K562 (cell line): Measurements from ENCODE around the gene FBXW9. TPM values are rescaled to one million over a fixed set of nuclear protein-coding genes. Genes with fewer than 3 reads are reported as not detected.

Experiments
- BRD9 ChIP-seq: fragments of 450-650 bp; IDR thresholded peaks from 2 replicates; pipeline ENCODE4 v1.6.1; 2018; ENCODE audit warnings: low read depth; ENCODE audit not compliant: partially characterized antibody
- CBFA2T2 ChIP-seq: fragments of 450-650 bp; conservative IDR thresholded peaks from 2 replicates; pipeline ENCODE4 v1.6.1; 2017; ENCODE audit warnings: mild to moderate bottlenecking
- ETV1 ChIP-seq: fragments of 450-650 bp; conservative IDR thresholded peaks from 2 replicates; pipeline ENCODE4 v1.6.1; 2016; ENCODE audit warnings: missing genetic modification characterization, control low read depth, low read depth, missing compliant biosample characterization
- GABPA ChIP-seq: fragments of 200-800 bp; sonication (Bioruptor generic); conservative IDR thresholded peaks from 2 replicates; pipeline ENCODE4 v1.6.1; 2016; ENCODE audit warnings: low read depth, missing genetic modification characterization, missing compliant biosample characterization
- KAT8 ChIP-seq: fragments of 450-650 bp; IDR thresholded peaks from 2 replicates; pipeline ENCODE4 v1.6.1; 2016; ENCODE audit warnings: low read depth, mild to moderate bottlenecking
- KDM4B ChIP-seq, 2 experiments: fragments of 450-650 bp in 1 of 2; sonication (generic) in 1 of 2; IDR thresholded peaks; 2 replicates each; pipeline ENCODE4 v1.6.1; 2016 to 2017; ENCODE audit warnings: borderline replicate concordance in 2 of 2, antibody characterized with exemption in 1 of 2, low read depth in 1 of 2, mild to moderate bottlenecking in 1 of 2
- MYBL2 ChIP-seq, 2 experiments: fragments of 450-650 bp in 1 of 2; sonication (generic) in 1 of 2; formaldehyde crosslinking in 1 of 2; IDR thresholded peaks; 2 replicates each; pipeline versions ENCODE4 v1.6.1 to v1.8.1; 2017 to 2022; ENCODE audit warnings: borderline replicate concordance in 1 of 2, inconsistent platforms in 1 of 2, low read depth in 1 of 2, mild to moderate bottlenecking in 1 of 2, missing genetic modification reagents in 1 of 2, moderate library complexity in 1 of 2
- NFIC ChIP-seq: fragments of 450-650 bp; IDR thresholded peaks from 2 replicates; pipeline ENCODE4 v1.6.1; 2017; ENCODE audit warnings: mild to moderate bottlenecking, inconsistent platforms
- NONO ChIP-seq, 2 experiments: fragments of 200-400 bp in 1 of 2; fragments of 450-650 bp in 1 of 2; formaldehyde crosslinking in 1 of 2; IDR thresholded peaks; 2 replicates each; pipeline ENCODE4 v1.6.1; 2017; ENCODE audit warnings: low read depth in 2 of 2, mild to moderate bottlenecking in 2 of 2, moderate library complexity in 2 of 2, low read length in 1 of 2
- NR2C2 ChIP-seq, 2 experiments: fragments of 200-800 bp in 1 of 2; sonication (Bioruptor generic) in 1 of 2; sonication (generic) in 1 of 2; formaldehyde crosslinking in 1 of 2; IDR thresholded peaks; 2 replicates each; pipeline versions ENCODE4 v1.6.1 to v1.8.0; 2016 to 2022; ENCODE audit warnings: mild to moderate bottlenecking in 1 of 2, missing compliant biosample characterization in 1 of 2, missing genetic modification characterization in 1 of 2, missing genetic modification reagents in 1 of 2
- SAP30 ChIP-seq: fragments of 200-600 bp; sonication (generic); IDR thresholded peaks from 2 replicates; pipeline ENCODE4 v1.6.1; 2012; ENCODE audit warnings: borderline replicate concordance, low read depth, mild to moderate bottlenecking, moderate library complexity, low read length, control low read depth, inconsistent platforms; ENCODE audit not compliant: insufficient read depth, poor library complexity, severe bottlenecking
- SIN3A ChIP-seq, 2 experiments: fragments of 150-350 bp in 1 of 2; IDR thresholded peaks; 2 replicates each; pipeline ENCODE4 v1.6.1; 2011 to 2016; ENCODE audit warnings: borderline replicate concordance in 2 of 2, low read depth in 2 of 2, low read length in 2 of 2, mild to moderate bottlenecking in 2 of 2, moderate library complexity in 2 of 2; ENCODE audit not compliant: control insufficient read depth in 1 of 2
- STAG1 ChIP-seq: sonication (generic); formaldehyde crosslinking; IDR thresholded peaks from 2 replicates; pipeline ENCODE4 v1.5.0; 2020; ENCODE audit warnings: missing genetic modification reagents, borderline replicate concordance
- TCF3 ChIP-seq: sonication (generic); formaldehyde crosslinking; IDR thresholded peaks from 2 replicates; pipeline ENCODE4 v1.4.0; 2020; ENCODE audit warnings: mild to moderate bottlenecking, missing genetic modification reagents
- TEAD1 ChIP-seq, 2 experiments: fragments of 450-650 bp in 1 of 2; sonication (generic) in 1 of 2; formaldehyde crosslinking; IDR thresholded peaks; 2 replicates each; pipeline versions ENCODE4 v1.4.0 to v1.8.0; 2020 to 2022; ENCODE audit warnings: mild to moderate bottlenecking in 2 of 2, missing genetic modification reagents in 1 of 2
- U2AF2 ChIP-seq: fragments of 200-400 bp; formaldehyde crosslinking; optimal IDR thresholded peaks from 2 replicates; pipeline ENCODE3; 2017; ENCODE audit warnings: low read depth, mild to moderate bottlenecking, low read length
- WHSC1 ChIP-seq: IDR thresholded peaks from one replicate; pipeline ENCODE4 v1.6.1; 2012; ENCODE audit warnings: low read length, control low read depth, inconsistent platforms
- ZFP1 ChIP-seq: fragments of 450-650 bp; formaldehyde crosslinking; IDR thresholded peaks from 2 replicates; pipeline ENCODE4 v1.4.0; 2020; ENCODE audit warnings: mild to moderate bottlenecking, mixed read lengths
- ZNF436 ChIP-seq: fragments of 250-450, 450-650 bp; sonication (Bioruptor Pico); formaldehyde crosslinking; IDR thresholded peaks from 2 replicates; pipeline ENCODE4 v1.7.0; 2020; ENCODE audit warnings: mild to moderate bottlenecking
- ZNF740 ChIP-seq, 3 experiments: fragments of 200-800 bp in 1 of 3; sonication (Bioruptor generic) in 1 of 3; sonication (generic) in 1 of 3; formaldehyde crosslinking in 1 of 3; IDR thresholded peaks; 2 replicates each; pipeline versions ENCODE4 v1.6.1 to v1.8.0; 2016 to 2022; ENCODE audit warnings: mild to moderate bottlenecking in 2 of 3, missing compliant biosample characterization in 2 of 3, missing genetic modification characterization in 2 of 3, missing genetic modification reagents in 1 of 3
- polyA plus RNA-seq, 8 experiments: library from polyadenylated mRNA; depleted of rRNA in 4 of 8; stranded (reverse) in 5 of 8; unstranded in 3 of 8; fragments of >200 nt; fragmentation: Nextera tagmentation in 2 of 8; fragmentation: Illumina TruSeq in 1 of 8; extraction: Ambion mirVana in 2 of 8; extraction: Trizol in 1 of 8; gene quantifications; 2 replicates each; pipeline versions ENCODE4 v1.2.1 to v1.2.3, GENCODE V29; 2011 to 2014; ENCODE audit warnings: inconsistent platforms in 1 of 8, missing spikeins in 1 of 8
- total RNA-seq, 7 experiments: library from RNA; depleted of rRNA in 6 of 7; stranded (reverse); fragments of >200 nt in 6 of 7; fragmentation: Illumina TruSeq in 2 of 7; extraction: Trizol in 2 of 7; gene quantifications; 2 replicates each; pipeline versions ENCODE4 v1.2.1 to v1.2.3, GENCODE V29; 2011 to 2021; ENCODE audit warnings: low replicate concordance in 1 of 7
- TF ChIP-seq, protein P1 (sequence below): fragments of 450-650 bp; IDR thresholded peaks from 2 replicates; pipeline ENCODE4 v1.6.1; 2016; ENCODE audit warnings: borderline replicate concordance

FBXW9 gene
- total and polyA plus RNA-seq, 9 of the 15 experiments (the other 6 are each of a cell fraction or from before 2014, with no cell fraction given) = 0.23 to 21.7 (median 6.2) TPM

DNA sequence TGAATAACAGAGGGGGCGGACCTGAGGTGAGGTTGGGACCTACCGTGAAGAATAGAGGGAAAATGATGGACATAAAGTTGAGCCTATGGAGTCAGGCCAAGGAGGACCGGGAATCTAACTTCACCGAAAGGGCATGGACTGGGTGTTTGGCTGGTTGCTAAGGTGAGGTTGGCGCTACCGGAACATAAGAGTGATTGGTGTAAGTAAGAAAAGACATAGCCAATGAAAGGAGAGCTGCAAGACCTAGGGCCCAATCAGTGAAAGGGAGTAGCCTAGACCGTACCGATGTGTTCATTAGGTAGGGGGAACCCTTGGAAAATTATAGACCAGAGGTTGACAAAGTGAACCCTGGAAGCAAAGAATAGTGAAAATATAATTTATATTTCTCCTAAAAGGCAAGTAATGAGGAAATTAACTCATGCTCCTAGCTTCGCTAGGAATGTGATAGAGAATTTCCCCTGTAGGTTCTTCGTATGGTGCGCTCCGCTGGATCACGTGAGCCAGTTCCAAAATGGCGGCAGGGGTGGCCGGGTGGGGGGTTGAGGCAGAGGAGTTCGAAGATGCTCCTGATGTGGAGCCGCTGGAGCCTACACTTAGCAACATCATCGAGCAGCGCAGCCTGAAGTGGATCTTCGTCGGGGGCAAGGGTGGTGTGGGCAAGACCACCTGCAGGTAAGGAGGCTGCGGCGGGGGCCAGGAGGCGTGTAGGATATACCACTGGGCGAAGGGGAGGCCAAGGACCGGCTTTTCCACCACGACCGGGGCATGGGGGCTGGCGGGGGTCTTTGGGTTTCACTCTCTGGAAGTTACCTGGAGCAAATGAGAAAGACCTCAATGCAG, 40.8 kb upstream of the FBXW9 start, which contains the start of gene GET3 (continued):
- TF ChIP-seq ZNF740 (CRISPR knock-in tag; IDR thresholded peaks at IDR 0.05) (peak; percentile 86), ZNF740 (tag; IDR thresholded peaks at IDR 0.05) (peak in 1 of 2 experiments; percentile 61; a peak in 1 of 4 replicates), BRD9 (no peak), KDM4B (IDR thresholded peaks at IDR 0.05; ENCODE audit: borderline replicate concordance in 2 of 2, low read depth in 1 of 2) (no peak), TEAD1 (CRISPR knock-in tag; IDR thresholded peaks at IDR 0.05) (peak; percentile 70 to 76; a peak in 3 of 4 replicates), TCF3 (CRISPR knock-in tag) (no peak), U2AF2 (no peak), KAT8 (peak; percentile 75; the same call in 1 of the 2 replicates), NONO (IDR thresholded peaks at IDR 0.05; ENCODE audit: low read depth in 2 of 2, low read length in 1 of 2) (peak in 1 of 2 experiments; percentile 99; a peak in 2 of 4 replicates), WHSC1 (no peak), ZFP1 (CRISPR knock-in tag) (no peak), ZNF436 (CRISPR knock-in tag) (peak; percentile 39; the same call in 1 of the 2 replicates), NFIC (peak; percentile 44; the same call in 1 of the 2 replicates), MYBL2 (IDR thresholded peaks at IDR 0.05; ENCODE audit: low read depth) (peak; percentile 21; the same call in 1 of the 2 replicates), MYBL2 (CRISPR knock-in tag; IDR thresholded peaks at IDR 0.05; ENCODE audit: borderline replicate concordance) (no peak), NR2C2 (CRISPR knock-in tag; IDR thresholded peaks at IDR 0.05) (no peak), NR2C2 (tag; IDR thresholded peaks at IDR 0.05) (peak; percentile 39; the same call in 1 of the 2 replicates), STAG1 (CRISPR knock-in tag) (no peak), CBFA2T2 (peak; percentile 81), ETV1 (tag) (peak; percentile 16; the same call in 1 of the 2 replicates), SIN3A (IDR thresholded peaks at IDR 0.05; ENCODE audit: borderline replicate concordance in 2 of 2, control insufficient read depth in 1 of 2, low read depth in 2 of 2, low read length in 2 of 2) (peak; percentile 47 to 66; a peak in 2 of 4 replicates), GABPA (tag) (peak; percentile 80), SAP30 (peak; percentile 80)
- TF ChIP-seq, protein P1, sequence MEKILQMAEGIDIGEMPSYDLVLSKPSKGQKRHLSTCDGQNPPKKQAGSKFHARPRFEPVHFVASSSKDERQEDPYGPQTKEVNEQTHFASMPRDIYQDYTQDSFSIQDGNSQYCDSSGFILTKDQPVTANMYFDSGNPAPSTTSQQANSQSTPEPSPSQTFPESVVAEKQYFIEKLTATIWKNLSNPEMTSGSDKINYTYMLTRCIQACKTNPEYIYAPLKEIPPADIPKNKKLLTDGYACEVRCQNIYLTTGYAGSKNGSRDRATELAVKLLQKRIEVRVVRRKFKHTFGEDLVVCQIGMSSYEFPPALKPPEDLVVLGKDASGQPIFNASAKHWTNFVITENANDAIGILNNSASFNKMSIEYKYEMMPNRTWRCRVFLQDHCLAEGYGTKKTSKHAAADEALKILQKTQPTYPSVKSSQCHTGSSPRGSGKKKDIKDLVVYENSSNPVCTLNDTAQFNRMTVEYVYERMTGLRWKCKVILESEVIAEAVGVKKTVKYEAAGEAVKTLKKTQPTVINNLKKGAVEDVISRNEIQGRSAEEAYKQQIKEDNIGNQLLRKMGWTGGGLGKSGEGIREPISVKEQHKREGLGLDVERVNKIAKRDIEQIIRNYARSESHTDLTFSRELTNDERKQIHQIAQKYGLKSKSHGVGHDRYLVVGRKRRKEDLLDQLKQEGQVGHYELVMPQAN = peak; percentile 91
